Stomach (tissue), 4 donors: ENCODE results near the gene GRIK1.

Experiments
- POLR2A ChIP-seq, 4 donors: fragments of 450-650 bp; IDR thresholded peaks; one replicate each; pipeline ENCODE4 v1.6.1; 2016; ENCODE audit warnings: antibody characterized with exemption in 4 of 4, control low read depth in 2 of 4, mild to moderate bottlenecking in 1 of 4, moderate library complexity in 1 of 4
- POLR2AphosphoS5 ChIP-seq, 3 donors: sonication (generic); formaldehyde crosslinking; IDR thresholded peaks; one replicate each; pipeline ENCODE4 v1.6.1; 2016; ENCODE audit warnings: antibody characterized with exemption in 3 of 3
- TF ChIP-seq, protein P1 (sequence below), 7 experiments: fragments of 450-650 bp in 4 of 7; fragments of 200-600 bp in 3 of 7; sonication (generic) in 3 of 7; IDR thresholded peaks; one replicate each; pipeline ENCODE4 v1.5.1; 2016 to 2019; ENCODE audit warnings: antibody characterized with exemption in 7 of 7, control low read depth in 2 of 7, mild to moderate bottlenecking in 1 of 7

GRCh38 chr21:29725025-29725736, 214.6 kb downstream of the GRIK1 start:
- TF ChIP-seq, protein P1, sequence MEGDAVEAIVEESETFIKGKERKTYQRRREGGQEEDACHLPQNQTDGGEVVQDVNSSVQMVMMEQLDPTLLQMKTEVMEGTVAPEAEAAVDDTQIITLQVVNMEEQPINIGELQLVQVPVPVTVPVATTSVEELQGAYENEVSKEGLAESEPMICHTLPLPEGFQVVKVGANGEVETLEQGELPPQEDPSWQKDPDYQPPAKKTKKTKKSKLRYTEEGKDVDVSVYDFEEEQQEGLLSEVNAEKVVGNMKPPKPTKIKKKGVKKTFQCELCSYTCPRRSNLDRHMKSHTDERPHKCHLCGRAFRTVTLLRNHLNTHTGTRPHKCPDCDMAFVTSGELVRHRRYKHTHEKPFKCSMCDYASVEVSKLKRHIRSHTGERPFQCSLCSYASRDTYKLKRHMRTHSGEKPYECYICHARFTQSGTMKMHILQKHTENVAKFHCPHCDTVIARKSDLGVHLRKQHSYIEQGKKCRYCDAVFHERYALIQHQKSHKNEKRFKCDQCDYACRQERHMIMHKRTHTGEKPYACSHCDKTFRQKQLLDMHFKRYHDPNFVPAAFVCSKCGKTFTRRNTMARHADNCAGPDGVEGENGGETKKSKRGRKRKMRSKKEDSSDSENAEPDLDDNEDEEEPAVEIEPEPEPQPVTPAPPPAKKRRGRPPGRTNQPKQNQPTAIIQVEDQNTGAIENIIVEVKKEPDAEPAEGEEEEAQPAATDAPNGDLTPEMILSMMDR (IDR thresholded peaks at IDR 0.05), result no peak
- TF ChIP-seq POLR2AphosphoS5 (IDR thresholded peaks at IDR 0.05) (no peak), POLR2A (IDR thresholded peaks at IDR 0.05) (no peak)
